Measurements from ENCODE around the gene PRKCB.
"Not testable (repeated sequence)": the region's sequence is repeated elsewhere in the genome, so short reads cannot be mapped to it uniquely, and the experiment has no call there.

Gene PRKCB

GRCh38 chr16:24108090-24108489, 272.3 kb downstream of the PRKCB start:
- not testable (repeated sequence) for DNase-seq

GRCh38 chr16:24111724-24112302, 276.0 kb downstream of the PRKCB start:
- no peak for DNase-seq

DNA sequence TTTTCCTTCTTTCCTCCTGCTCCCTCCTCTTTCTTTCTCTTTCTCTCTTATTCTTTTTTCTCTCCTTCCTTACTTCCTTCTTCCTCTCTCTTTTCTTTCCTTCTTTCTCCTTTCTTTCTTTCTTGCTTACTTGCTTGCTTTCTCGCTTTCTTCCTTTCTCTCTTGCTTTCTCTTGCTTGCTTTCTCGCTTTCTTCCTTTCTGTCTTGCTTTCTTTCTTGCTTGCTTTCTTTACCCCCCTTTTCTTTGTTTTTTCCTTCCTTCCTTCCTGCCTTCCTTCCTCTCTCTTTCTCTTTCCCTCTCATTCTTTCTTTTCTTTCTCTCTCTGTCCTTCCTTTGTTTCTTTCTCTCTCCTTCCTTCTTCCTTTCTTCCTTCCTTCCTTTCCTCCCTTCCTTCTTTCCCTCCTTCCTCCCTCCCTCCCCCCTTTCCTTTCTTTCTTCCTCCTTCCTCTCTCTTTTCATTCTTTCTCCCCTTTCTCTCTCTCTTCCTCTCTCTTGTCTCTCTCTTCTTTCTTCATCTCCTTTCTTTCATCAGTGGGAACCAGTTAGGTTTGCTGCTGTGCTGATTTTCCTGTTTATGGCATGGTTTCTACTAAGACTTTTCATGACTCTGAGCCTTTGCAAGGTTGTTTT, 277.4 kb downstream of the PRKCB start:
- DNase-seq = no peak

- no peak for DNase-seq
Measured at GRCh38 chr16:24114876-24115275, 279.1 kb downstream of the PRKCB start.

DNA sequence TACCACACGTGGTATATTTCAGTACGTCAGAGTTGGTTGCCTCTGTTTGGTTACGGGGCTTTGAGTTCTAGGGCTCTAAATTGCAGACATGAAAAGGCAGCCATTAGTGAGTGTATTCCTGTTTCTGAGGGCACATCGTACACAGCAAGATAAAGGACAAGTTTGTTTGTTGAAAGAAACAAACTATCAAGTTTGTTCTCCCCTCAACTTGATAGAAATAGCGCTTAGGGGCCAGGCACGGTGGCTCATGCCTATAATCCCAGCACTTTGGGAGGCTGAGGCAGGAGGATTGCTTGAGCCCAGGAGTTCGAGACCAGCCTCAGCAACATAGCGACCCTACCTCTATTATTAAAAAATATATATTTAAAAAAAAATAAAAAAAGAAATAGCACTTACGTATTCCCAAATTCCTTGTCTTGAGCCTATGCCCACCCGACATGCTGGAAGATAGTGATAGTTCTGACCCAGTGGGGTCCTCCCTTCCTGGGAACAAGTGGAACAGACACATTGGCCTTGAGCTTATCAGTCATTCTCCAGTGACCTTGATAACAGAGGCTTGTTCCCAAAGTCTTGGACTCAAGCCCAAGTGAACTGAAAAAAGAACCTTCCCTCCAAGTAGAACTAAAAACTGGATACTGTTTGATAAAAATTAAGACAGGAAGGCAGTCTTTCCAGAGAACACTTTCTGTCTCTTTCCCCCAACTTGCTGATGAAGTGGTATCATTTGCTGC, 280.4 kb downstream of the PRKCB start:
- DNase-seq = no peak

GRCh38 chr16:24116989-24117388, 281.2 kb downstream of the PRKCB start:
- DNase-seq = no peak

DNA sequence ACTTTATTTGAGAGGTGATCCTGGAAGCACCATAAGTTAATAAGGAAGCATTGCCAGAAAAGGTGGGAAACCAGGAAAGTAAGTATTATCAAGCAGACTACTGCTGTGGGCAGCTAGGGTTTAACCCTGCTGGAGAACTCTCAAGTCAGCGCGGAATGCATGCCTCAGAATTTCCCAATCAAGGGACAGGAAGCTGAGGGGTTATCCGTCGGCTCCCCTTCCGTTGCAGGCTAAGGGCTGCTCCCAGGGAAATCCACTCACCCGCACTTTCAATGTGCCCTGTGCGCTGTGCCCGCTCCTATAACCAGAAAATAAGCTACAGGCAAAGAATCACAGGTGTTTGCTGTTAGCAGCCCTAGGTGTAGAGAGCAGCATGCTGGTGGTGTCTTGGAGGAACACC, 281.9 kb downstream of the PRKCB start:
- DNase-seq = no peak

- DNase-seq = no peak
Measured at GRCh38 chr16:24118126-24118821, 282.5 kb downstream of the PRKCB start.

GRCh38 chr16:24119807-24120206, 284.0 kb downstream of the PRKCB start:
- DNase-seq = no peak

GRCh38 chr16:24123275-24123674, 287.5 kb downstream of the PRKCB start:
- no peak for DNase-seq

DNA sequence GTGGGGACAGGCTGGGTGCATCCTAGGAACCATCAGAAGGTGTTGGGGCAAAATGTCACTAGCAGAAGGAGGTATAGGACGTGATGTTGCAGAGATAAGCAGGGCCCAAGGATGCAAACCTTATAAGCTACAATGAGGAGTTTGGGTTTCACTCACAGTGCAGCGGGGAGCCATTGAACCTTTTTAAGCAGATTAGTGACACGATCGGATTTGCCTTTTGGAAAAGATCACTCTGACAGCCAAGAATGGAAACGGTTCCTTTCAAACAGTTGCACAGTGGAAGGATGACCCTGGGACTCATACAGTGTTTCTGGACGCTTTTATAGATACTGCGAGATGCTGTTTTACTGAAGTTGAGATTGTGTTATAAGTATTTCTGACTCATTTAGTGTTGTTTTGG, 288.5 kb downstream of the PRKCB start:
- DNase-seq = no peak

- DNase-seq = no peak
Measured at GRCh38 chr16:24125214-24125613, 289.4 kb downstream of the PRKCB start.

DNA sequence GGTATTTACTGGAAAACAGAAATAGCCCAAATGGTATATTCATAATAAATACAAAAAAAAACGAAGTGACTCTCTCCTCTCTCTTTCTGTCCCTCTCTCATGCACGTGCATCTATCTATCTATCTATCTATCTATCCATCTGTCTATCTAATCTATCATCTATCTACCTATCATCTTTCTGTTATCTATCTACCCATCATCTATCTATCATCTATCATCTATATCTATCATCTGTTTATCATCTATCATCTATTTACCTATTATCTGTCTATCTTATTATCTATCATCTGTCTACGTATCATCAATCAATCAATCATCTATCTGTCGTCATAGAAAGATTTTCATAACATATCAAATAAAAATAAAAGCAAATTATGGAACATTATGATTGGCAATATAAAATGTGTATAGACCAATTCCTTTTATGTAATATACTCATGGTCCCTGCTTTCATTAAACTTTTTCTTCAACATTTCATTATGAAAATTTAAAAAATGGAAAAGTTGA, 293.7 kb downstream of the PRKCB start:
- DNase-seq = no peak

DNA sequence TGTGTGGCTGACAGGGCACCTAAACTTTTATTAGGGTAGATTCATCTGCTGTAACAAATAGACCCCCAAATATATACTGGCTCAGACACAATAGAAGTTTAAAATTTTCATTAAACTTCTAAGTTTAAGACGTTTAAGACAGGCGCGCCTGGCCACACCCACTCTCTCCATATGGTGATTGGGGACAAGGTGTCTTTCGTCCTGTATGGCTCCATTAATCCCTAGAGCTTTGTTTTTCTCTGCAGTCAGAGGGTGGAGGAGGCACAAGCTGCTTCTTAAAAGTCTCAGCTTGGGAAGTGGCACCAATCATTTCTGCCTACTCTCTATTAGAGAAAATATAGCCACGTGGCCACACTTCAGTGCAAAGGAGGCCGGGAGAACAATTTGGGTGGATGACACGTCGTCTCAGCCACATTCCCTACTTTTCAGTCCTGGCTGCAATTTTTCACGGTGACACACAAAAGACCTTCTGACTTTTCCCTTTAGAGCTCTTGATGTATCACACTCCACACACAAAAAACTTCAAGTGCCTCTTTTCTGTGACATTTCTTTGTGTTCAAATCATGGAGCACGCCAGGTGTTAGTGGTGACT, 294.8 kb downstream of the PRKCB start:
- no peak for DNase-seq

GRCh38 chr16:24131294-24131693, 295.5 kb downstream of the PRKCB start:
- DNase-seq = no peak

DNA sequence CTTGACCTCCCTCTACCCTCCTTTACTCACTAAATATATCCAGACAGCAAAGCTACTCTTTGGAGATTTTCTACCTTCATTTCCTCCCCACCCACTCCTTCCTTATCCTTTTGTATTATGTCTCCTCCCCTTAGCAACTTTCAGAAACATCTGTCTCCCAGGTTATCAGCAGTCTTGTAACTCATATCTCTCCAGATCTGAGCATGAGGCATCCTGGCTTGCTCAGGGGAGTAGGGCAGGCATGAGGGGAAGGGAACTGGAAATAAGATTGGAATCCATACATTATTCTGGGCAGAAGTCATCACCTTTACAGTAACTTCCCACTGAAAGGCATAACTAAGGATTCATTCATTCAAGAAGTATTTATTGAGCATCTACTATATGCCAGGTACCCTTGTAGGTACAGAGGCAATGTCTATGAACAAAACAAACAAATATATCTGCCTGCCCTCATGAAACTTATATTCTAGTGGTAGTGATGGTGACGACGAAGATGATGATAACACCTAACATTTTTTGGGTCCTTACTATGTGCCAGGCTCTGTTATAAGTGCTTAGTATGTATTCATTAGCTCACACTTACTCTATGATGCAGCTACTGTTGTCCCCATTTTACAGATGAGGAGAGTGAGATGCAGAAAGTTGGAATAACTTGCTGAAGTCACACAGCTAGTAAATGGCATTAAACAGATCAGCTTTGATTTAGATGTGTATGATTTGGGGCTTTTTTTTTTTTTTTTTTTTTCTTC, 296.4 kb downstream of the PRKCB start:
- DNase-seq = no peak

DNA sequence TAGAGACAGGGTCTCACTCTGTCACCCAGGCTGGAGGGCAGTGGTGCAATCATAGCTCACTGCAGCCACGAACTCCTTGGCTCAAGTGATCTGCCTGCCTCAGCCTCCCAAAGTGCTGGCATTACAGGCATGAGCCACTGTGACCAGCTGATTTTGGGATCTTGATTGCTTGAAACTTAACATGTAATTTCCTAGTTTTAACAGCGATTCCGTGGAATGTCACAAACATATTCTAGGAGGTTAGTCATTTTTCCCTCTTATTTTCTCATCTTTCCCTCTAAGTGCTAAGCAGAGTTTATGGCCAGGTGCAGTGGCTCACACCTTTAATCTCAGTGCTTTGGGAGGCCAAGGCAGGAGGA, 297.0 kb downstream of the PRKCB start:
- DNase-seq = no peak

- DNase-seq = no peak
Measured at GRCh38 chr16:24135624-24136565, 300.1 kb downstream of the PRKCB start.

GRCh38 chr16:24138024-24138423, 302.2 kb downstream of the PRKCB start:
- no peak for DNase-seq

DNA sequence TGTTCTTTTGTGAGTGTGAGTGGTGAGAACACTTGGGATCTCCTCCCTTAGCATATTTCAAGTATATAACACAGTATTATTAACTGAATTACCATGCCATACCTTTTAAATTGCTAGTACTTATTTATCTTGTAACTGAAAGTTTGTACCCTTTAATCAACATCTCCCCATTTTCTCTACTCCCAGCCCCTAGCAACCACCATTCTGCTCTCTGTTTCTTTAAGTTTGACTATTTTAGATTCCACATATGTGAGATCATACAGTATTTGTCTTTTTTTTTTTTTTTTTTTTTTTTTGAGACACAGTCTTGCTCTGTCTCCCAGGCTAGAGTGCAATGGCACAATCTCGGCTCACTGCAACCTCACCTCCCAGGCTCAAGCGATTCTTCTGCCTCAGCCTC, 302.8 kb downstream of the PRKCB start:
- DNase-seq = no peak

DNA sequence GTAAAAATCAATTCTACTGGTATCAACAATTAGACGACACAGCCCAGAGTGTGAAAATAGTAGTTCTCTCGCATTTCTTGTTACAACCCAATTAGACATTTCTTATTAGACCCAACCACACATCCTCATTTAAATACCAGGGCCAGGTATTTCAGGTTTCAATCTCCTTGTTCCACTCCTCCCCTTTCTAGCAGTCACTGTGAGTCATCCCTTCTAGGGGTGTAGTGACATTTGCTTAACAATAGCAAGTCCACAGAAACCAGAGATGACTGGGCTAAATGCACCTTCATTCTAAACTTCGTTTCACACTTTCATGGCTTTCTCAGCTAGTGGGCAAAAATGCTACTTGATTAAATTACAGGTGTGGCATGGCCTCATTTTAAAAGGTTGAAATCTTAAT, 303.5 kb downstream of the PRKCB start:
- DNase-seq = no peak
